Epithelial cell of esophagus (primary cell): Measurements from ENCODE around the gene GPR160.
"Not testable (repeated sequence)": the region's sequence is repeated elsewhere in the genome, so short reads cannot be mapped to it uniquely, and the experiment has no call there.

ENCODE experiments used
- DNase-seq: peaks from one replicate; pipeline ENCODE4 v3.0.0; 2010; ENCODE audit warnings: low read depth
- H3K4me3 ChIP-seq: 2 replicates; pipeline ENCODE4 v1.5.1; 2011; ENCODE audit warnings: mild to moderate bottlenecking, low read length, control low read depth
- TF ChIP-seq, protein P1 (sequence below): IDR thresholded peaks from 2 replicates; pipeline ENCODE4 v1.5.1; 2011; ENCODE audit warnings: low read depth, mild to moderate bottlenecking, low read length, control low read depth, inconsistent platforms; ENCODE audit not compliant: insufficient read depth; ENCODE audit errors: missing control alignments

The GPR160 gene

DNA sequence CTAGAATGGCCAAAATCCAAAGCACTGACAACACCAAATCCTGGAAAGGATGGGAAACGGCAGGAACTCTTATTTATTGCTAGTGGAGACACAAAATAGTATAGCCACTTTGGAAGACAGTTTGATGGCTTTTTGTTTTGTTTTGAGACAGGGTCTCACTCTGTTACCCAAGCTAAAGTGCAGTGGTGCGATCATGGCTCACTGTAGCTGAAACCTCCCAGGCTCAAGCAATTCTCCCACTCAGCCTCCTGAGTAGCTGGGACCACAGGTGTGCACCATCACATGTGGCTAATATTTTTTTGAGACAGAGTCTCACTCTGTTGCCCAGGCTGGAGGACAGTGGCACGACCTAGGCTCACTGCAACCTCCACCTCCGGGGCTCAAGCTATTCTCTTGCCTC, 27.3 kb upstream of the GPR160 start:
- DNase-seq: no peak
- TF ChIP-seq, protein P1, sequence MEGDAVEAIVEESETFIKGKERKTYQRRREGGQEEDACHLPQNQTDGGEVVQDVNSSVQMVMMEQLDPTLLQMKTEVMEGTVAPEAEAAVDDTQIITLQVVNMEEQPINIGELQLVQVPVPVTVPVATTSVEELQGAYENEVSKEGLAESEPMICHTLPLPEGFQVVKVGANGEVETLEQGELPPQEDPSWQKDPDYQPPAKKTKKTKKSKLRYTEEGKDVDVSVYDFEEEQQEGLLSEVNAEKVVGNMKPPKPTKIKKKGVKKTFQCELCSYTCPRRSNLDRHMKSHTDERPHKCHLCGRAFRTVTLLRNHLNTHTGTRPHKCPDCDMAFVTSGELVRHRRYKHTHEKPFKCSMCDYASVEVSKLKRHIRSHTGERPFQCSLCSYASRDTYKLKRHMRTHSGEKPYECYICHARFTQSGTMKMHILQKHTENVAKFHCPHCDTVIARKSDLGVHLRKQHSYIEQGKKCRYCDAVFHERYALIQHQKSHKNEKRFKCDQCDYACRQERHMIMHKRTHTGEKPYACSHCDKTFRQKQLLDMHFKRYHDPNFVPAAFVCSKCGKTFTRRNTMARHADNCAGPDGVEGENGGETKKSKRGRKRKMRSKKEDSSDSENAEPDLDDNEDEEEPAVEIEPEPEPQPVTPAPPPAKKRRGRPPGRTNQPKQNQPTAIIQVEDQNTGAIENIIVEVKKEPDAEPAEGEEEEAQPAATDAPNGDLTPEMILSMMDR: no peak
- H3K4me3 ChIP-seq: no peak overlapping the region

DNA sequence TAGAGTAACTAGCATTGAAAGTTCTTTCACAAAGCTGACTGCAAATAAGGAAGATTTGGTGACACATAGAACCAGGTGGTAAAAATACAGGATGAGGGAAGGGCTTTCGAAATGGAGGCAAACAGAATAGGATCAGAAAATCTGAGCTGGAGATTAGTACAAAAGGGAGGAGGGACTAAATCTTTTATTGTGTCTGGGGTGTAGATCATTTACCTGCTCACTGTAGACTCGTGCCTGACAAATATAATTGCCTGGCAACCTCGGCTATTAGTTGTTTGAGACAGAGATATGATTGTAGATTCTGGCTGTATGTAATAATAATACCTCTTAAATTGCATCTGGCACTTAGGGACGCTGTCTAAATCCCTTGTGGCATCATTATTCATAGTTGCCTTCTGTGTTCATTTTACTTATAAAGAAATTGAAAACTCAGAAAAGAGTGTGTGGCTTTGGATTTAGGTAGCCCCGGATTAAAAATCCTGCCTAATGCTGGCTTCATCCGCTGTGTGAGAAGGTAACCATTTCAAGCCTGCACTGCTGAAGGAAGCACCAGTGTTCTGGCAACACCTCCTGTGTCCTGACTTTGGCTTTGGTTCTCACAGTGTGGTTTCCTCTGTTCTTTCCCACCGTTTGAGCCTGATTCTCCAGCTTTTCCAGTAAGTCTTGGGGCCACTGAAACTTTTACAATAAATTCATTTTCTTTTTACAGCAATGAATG, 25.0 kb upstream of the GPR160 start:
- H3K4me3 ChIP-seq: no peak overlapping the region
- DNase-seq: no peak
- TF ChIP-seq, protein P1: no peak

DNA sequence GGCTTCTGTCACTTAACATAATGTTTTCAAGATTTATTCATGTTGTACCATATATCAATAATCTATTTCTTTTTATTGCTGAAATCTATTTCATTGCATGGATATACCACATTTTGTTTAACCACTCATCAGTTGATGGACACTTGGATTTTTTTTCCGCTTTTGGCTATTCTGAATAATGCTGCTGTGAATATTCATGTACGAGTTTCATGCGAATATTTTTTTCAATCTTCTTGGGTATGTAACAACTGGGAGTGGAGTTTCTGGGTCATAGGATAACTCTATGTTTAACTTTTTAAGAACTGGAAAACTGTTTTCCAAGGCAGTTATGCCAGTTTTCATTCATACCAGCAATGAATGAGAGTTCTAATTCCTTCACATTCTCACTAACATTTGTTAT, 21.7 kb upstream of the GPR160 start:
- no peak overlapping the region for H3K4me3 ChIP-seq
- no peak for DNase-seq
- TF ChIP-seq, protein P1: no peak

GRCh38 chr3:170019306-170019705, 18.5 kb upstream of the GPR160 start:
- H3K4me3 ChIP-seq, DNase-seq: not testable (repeated sequence)

DNA sequence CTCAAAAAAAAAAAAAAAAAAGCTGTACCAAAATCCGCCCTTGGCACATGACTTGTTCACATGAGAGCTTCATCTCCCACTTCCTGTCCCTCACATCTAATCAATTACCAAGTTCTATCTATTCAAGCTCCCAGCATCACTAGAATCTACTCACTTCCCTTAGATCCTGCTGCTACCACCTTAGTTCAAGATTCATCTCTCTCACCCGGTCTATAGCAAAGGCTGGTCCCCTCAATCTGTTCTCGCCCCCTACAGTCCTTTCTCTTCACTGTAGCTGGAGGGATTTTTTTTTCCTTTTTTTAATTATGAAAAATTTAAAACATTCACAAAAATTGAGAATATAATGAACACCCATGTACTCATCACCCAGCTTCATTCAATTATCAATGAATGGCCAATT, 16.7 kb upstream of the GPR160 start:
- no peak for DNase-seq
- no peak overlapping the region for H3K4me3 ChIP-seq
- TF ChIP-seq, protein P1: no peak

DNA sequence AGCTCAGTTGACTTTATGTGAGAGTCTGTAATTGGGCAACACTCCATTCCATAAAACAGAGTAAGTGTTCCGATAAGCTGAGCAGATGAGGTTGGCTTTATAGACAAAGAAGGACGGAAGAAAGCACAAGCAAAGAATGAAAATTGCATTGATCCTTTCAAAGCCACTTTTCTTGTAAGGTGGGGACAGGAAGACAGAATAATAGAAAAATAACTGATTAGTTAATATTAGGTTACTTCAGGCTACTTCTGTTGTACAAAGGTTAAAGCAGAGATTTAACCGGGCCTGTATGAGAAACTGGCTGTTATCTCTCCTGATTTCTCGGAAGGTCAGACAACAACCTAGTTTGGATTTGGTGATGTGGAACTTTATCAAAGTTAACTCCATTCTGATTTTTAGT, 15.5 kb upstream of the GPR160 start:
- TF ChIP-seq, protein P1: no peak
- DNase-seq: no peak
- H3K4me3 ChIP-seq: no peak overlapping the region

- no peak for DNase-seq
- no peak overlapping the region for H3K4me3 ChIP-seq
- TF ChIP-seq, protein P1: no peak
Observed at GRCh38 chr3:170023165-170023564, 14.6 kb upstream of the GPR160 start.
